HEK293T (cell line): ENCODE data around the gene SERPINB5.

Source experiments
- ARNT ChIP-seq: fragments of 450-650 bp; IDR thresholded peaks from 2 replicates; pipeline ENCODE4 v1.6.1; 2017; ENCODE audit warnings: mild to moderate bottlenecking
- BHLHE40 ChIP-seq: fragments of 450-650 bp; IDR thresholded peaks from 2 replicates; pipeline ENCODE4 v1.6.1; 2016; ENCODE audit warnings: mild to moderate bottlenecking, moderate library complexity, borderline replicate concordance
- ELF4 ChIP-seq: fragments of 450-650 bp; IDR thresholded peaks from 2 replicates; pipeline ENCODE4 v1.6.1; 2017; ENCODE audit warnings: antibody characterized with exemption
- FOXA1 ChIP-seq: fragments of 450-650 bp; IDR thresholded peaks from 2 replicates; pipeline ENCODE4 v1.6.1; 2016; ENCODE audit warnings: mild to moderate bottlenecking
- FOXK2 ChIP-seq: fragments of 450-650 bp; IDR thresholded peaks from 2 replicates; pipeline ENCODE4 v1.6.1; 2016; ENCODE audit warnings: mild to moderate bottlenecking
- FOXM1 ChIP-seq: fragments of 450-650 bp; IDR thresholded peaks from 2 replicates; pipeline ENCODE4 v1.6.1; 2017; ENCODE audit warnings: mild to moderate bottlenecking, borderline replicate concordance
- HDGF ChIP-seq: fragments of 450-650 bp; IDR thresholded peaks from 2 replicates; pipeline ENCODE4 v1.6.1; 2017; ENCODE audit warnings: antibody characterized with exemption, borderline replicate concordance
- L3MBTL2 ChIP-seq: fragments of 450-650 bp; conservative IDR thresholded peaks from 2 replicates; pipeline ENCODE4 v1.6.1; 2016; ENCODE audit warnings: mild to moderate bottlenecking
- NFRKB ChIP-seq: fragments of 450-650 bp; IDR thresholded peaks from 2 replicates; pipeline ENCODE4 v1.6.1; 2016; ENCODE audit warnings: mild to moderate bottlenecking, moderate library complexity
- SP1 ChIP-seq: fragments of 450-650 bp; IDR thresholded peaks from 2 replicates; pipeline ENCODE4 v1.6.1; 2017
- SUZ12 ChIP-seq: fragments of 450-650 bp; IDR thresholded peaks from 2 replicates; pipeline ENCODE4 v1.6.1; 2016; ENCODE audit warnings: mild to moderate bottlenecking
- TARDBP ChIP-seq: fragments of 450-650 bp; IDR thresholded peaks from 2 replicates; pipeline ENCODE4 v1.6.1; 2016
- ZNF384 ChIP-seq: fragments of 450-650 bp; IDR thresholded peaks from 2 replicates; pipeline ENCODE4 v1.6.1; 2016
- TF ChIP-seq, protein P1 (sequence below): fragments of 450-650 bp; IDR thresholded peaks from 2 replicates; pipeline ENCODE4 v1.6.1; 2016

DNA sequence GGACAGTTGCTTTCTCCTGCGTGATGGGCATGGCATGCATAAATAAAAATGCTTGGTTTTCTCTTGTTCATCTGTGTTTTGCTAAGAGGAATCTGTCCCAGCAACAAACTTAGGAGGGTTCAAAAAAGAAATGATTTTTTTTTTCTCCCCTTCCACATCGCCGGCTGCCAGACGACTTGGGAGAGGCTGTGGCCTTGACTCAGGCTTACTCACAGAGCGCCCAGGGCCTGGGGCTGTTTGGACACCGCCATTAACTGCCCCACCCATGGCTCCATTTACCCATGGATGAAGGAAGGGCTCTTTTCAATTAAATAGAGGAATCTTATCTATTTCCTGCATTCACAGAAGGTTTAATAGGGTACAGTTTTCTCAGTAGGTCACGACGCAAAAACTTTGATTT is 22.3 kb upstream of the SERPINB5 start:
- TF ChIP-seq BHLHE40 = no peak
- no peak for TF ChIP-seq FOXM1
- TF ChIP-seq ELF4 = no peak
- no peak for TF ChIP-seq FOXK2
- no peak for TF ChIP-seq SUZ12
- no peak for TF ChIP-seq L3MBTL2
- no peak for TF ChIP-seq TARDBP
- no peak for TF ChIP-seq HDGF
- TF ChIP-seq ARNT = no peak
- no peak for TF ChIP-seq SP1
- no peak for TF ChIP-seq ZNF384
- TF ChIP-seq, protein P1, sequence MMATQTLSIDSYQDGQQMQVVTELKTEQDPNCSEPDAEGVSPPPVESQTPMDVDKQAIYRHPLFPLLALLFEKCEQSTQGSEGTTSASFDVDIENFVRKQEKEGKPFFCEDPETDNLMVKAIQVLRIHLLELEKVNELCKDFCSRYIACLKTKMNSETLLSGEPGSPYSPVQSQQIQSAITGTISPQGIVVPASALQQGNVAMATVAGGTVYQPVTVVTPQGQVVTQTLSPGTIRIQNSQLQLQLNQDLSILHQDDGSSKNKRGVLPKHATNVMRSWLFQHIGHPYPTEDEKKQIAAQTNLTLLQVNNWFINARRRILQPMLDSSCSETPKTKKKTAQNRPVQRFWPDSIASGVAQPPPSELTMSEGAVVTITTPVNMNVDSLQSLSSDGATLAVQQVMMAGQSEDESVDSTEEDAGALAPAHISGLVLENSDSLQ = no peak
- no peak for TF ChIP-seq NFRKB
- TF ChIP-seq FOXA1 = no peak
